Vagina (tissue), 2 donors: Measurements from ENCODE around the gene LIPT2. TPM values are rescaled to one million over a fixed set of nuclear protein-coding genes. Genes with fewer than 3 reads are reported as not detected.
A peak's percentile ranks its signal among the peaks of the same experiment; 100 is the strongest.

Experiments
- DNase-seq, 2 donors: peaks; one replicate each; pipeline ENCODE4 v3.0.0-alpha.2; 2017; ENCODE audit errors: extremely low spot score in 2 of 2
- H3K27ac ChIP-seq: fragments of 200-600 bp; sonication (generic); one replicate; pipeline ENCODE4 v1.5.1; 2019
- H3K27me3 ChIP-seq: fragments of 200-600 bp; sonication (generic); one replicate; pipeline ENCODE4 v1.5.1; 2019
- H3K36me3 ChIP-seq, 2 donors: fragments of 200-600 bp; sonication (generic); one replicate each; pipeline ENCODE4 v1.5.1; 2017 to 2019
- H3K4me1 ChIP-seq: fragments of 200-600 bp; sonication (generic); one replicate; pipeline ENCODE4 v1.5.1; 2019
- H3K4me3 ChIP-seq, 2 donors: fragments of 200-600 bp; sonication (generic); 1 replicate in 1 of 2; 2 replicates in 1 of 2; pipeline ENCODE4 v1.5.1; 2016 to 2019
- H3K9me3 ChIP-seq: fragments of 200-600 bp; sonication (generic); one replicate; pipeline ENCODE4 v1.5.1; 2019
- POLR2A ChIP-seq, 2 donors: fragments of 450-650 bp; IDR thresholded peaks; one replicate each; pipeline ENCODE4 v1.6.1; 2017; ENCODE audit warnings: antibody characterized with exemption in 2 of 2, mild to moderate bottlenecking in 2 of 2, moderate library complexity in 2 of 2
- POLR2AphosphoS5 ChIP-seq, 2 donors: sonication (generic); formaldehyde crosslinking; IDR thresholded peaks; one replicate each; pipeline ENCODE4 v1.9.0; 2017; ENCODE audit warnings: antibody characterized with exemption in 2 of 2, mild to moderate bottlenecking in 2 of 2, low read depth in 1 of 2; ENCODE audit not compliant: insufficient read depth in 1 of 2
- intact Hi-C: fragments of 100-400 bp; cut with DNase I; formaldehyde crosslinking; loops from one replicate; pipeline ENCODE4 v1.15.1; 2023
- total RNA-seq: library from RNA; depleted of rRNA; stranded (reverse); fragments of >200 nt; gene quantifications from one replicate; pipeline ENCODE4 v1.2.3, GENCODE V29; 2016
- TF ChIP-seq, protein P1 (sequence below), 3 experiments: fragments of 450-650 bp in 2 of 3; fragments of 200-600 bp in 1 of 3; sonication (generic) in 1 of 3; IDR thresholded peaks; one replicate each; pipeline ENCODE4 v1.5.1; 2017 to 2019; ENCODE audit warnings: antibody characterized with exemption in 3 of 3, mild to moderate bottlenecking in 2 of 3, moderate library complexity in 2 of 3

Gene LIPT2
- total RNA-seq, 1 donor from 2014 or later: 3.9 TPM

DNA sequence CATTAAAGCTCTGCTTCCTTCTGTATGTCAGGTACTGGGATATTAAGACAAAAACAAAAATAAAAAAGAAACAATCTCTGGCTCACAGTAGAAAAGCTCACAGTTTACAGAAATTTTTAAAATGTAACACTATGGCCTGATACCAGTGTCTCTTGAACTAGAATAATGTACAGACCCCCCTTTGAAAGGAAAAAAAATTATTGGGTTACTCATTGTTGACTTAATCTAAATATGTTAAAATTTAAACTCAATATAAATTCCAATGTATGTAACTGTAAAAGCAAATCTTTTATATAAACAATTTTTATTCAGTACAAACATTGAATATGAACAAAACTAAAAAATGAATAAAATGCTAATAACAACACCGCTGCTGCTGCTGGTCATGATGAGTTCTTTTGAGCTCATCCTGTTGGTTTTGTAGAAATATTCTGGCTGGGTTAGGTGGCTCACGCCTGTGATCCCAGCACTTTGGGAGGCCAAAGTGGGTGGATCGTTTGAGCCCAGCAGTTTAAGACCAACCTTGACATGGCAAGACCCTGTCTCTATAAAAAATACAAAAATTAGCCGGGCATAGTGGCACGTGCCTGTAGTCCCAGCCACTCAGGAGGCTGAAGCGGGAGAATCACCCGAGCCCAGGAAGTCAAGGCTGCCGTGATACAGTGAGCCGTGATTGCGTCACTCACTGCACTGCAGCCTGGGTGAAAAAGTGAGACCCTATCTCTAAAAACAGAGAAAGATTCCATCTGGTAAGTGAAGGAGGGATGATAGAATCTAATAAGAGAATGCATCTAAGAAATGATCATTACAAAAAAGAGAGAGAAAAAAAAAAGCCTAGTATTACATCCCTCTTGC lies 14.4 kb downstream of the LIPT2 start:
- intact Hi-C loops: no loop called here

DNA sequence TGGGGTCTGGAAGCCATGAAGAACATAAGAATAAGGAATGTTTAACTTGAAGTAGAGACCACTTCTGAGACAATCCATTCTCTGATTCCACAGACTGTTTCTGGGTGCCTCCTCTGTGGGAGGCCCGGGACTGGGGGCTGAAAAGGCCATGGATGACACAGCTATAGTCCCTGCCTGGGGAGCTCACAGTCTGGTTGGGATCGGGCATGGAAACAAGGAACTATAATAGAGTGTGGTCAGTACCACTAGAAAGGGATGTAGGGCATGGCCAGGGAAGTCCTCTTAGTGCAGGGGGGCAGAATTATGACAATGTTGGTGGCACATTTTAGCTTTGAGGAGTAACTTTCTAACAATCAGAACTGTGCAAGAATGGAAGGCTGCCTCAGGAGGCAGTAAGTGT lies 17.0 kb downstream of the LIPT2 start:
- Histone ChIP-seq H3K9me3 (no peaks in the 10 kb centered on the region), H3K27me3 (no peaks in the 10 kb centered on the region), H3K4me1 (no peaks in the 10 kb centered on the region), H3K36me3 (no peaks in the 10 kb centered on the region), H3K27ac (no peak overlapping the region), H3K4me3 (no peak overlapping the region)
- intact Hi-C loops: no loop called here
- no peak for TF ChIP-seq POLR2AphosphoS5 (IDR thresholded peaks at IDR 0.05; ENCODE audit: insufficient read depth in 1 of 2, low read depth in 1 of 2)
- DNase-seq: no peak

More for the DNA sequence above, 14.4 kb downstream of the LIPT2 start:
- Histone ChIP-seq H3K27me3 (no peaks in the 10 kb centered on the region), H3K36me3 (no peaks in the 10 kb centered on the region), H3K4me3 (no peak overlapping the region), H3K4me1 (no peaks in the 10 kb centered on the region), H3K9me3 (no peaks in the 10 kb centered on the region), H3K27ac (no peak overlapping the region)
- TF ChIP-seq, protein P1, sequence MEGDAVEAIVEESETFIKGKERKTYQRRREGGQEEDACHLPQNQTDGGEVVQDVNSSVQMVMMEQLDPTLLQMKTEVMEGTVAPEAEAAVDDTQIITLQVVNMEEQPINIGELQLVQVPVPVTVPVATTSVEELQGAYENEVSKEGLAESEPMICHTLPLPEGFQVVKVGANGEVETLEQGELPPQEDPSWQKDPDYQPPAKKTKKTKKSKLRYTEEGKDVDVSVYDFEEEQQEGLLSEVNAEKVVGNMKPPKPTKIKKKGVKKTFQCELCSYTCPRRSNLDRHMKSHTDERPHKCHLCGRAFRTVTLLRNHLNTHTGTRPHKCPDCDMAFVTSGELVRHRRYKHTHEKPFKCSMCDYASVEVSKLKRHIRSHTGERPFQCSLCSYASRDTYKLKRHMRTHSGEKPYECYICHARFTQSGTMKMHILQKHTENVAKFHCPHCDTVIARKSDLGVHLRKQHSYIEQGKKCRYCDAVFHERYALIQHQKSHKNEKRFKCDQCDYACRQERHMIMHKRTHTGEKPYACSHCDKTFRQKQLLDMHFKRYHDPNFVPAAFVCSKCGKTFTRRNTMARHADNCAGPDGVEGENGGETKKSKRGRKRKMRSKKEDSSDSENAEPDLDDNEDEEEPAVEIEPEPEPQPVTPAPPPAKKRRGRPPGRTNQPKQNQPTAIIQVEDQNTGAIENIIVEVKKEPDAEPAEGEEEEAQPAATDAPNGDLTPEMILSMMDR (IDR thresholded peaks at IDR 0.05): no peak
- TF ChIP-seq POLR2AphosphoS5 (IDR thresholded peaks at IDR 0.05; ENCODE audit: insufficient read depth in 1 of 2, low read depth in 1 of 2): no peak
- no peak for TF ChIP-seq POLR2A (IDR thresholded peaks at IDR 0.05)
- no peak for DNase-seq

DNA sequence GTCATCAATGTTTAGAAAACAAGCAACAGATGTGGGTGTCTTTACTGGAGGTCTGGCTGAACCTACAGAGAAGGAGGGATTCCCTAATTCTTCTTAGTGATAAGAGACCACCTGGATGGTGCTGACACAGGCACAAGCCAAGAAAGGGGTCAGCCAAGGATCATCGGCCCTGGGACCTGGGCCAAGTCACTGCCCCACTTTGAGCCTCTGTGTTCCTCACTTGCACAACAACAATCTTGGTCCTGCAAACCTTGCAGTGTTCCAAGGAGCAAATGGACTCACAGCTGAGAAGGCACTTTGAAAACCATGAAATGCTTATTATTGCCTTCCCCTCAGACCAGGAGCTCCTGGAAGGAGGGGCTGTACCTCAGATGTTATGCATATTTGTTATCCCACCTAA lies 19.2 kb downstream of the LIPT2 start:
- TF ChIP-seq POLR2AphosphoS5 (IDR thresholded peaks at IDR 0.05; ENCODE audit: insufficient read depth in 1 of 2, low read depth in 1 of 2): no peak
- Histone ChIP-seq H3K4me3 (no peak overlapping the region), H3K9me3 (no peaks in the 10 kb centered on the region), H3K27me3 (no peaks in the 10 kb centered on the region), H3K27ac (no peak overlapping the region), H3K4me1 (no peaks in the 10 kb centered on the region), H3K36me3 (no peaks in the 10 kb centered on the region)
- intact Hi-C loops: no loop called here
- DNase-seq: no peak

DNA sequence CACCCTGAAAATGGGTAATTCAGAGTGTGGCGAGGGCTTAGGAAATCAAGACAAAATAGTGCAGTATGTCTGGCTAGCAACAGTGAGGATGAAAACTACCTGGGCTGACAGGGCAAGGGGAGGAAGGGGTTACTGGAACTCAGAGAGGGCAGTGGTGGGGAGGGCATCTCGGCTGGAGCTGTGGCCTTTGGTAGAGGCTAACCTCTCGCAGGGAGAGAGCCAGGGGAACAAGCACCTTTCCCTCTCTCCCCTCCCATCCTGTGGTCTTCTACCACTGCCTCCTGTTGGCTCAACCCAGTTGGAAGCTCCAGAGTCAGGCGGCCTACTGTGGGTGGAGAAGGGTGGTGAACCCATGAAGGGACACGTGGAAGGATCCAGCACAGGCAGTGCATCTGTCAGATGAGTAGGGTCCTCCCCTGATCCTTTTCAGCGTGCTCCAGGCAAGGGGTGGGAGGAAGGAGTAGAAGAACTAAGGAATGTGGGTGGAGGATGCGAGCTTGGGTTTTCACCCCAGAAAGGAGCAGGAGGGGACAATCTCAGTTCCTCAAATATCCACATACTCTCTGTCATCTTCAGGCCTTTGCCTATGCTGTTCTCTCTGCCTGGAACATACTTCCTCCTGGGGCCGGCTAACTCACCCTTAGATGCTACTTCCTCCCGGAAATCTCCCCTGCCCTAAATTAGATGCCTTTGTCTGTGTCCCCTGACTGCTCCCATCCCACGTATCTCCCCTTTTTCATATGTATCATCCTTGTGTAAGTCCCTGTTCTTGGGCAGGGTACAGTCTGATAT lies 19.9 kb downstream of the LIPT2 start:
- peak in 1 of 2 donors; percentile 75 for DNase-seq
- Histone ChIP-seq H3K4me3 (no peak overlapping the region), H3K27me3 (no peaks in the 10 kb centered on the region), H3K27ac (no peak overlapping the region), H3K9me3 (no peaks in the 10 kb centered on the region), H3K36me3 (no peaks in the 10 kb centered on the region), H3K4me1 (no peaks in the 10 kb centered on the region)
- TF ChIP-seq, protein P1 (IDR thresholded peaks at IDR 0.05): no peak
- no peak for TF ChIP-seq POLR2AphosphoS5 (IDR thresholded peaks at IDR 0.05; ENCODE audit: insufficient read depth in 1 of 2, low read depth in 1 of 2)
- TF ChIP-seq POLR2A (IDR thresholded peaks at IDR 0.05): no peak
- intact Hi-C loops: no loop called here

DNA sequence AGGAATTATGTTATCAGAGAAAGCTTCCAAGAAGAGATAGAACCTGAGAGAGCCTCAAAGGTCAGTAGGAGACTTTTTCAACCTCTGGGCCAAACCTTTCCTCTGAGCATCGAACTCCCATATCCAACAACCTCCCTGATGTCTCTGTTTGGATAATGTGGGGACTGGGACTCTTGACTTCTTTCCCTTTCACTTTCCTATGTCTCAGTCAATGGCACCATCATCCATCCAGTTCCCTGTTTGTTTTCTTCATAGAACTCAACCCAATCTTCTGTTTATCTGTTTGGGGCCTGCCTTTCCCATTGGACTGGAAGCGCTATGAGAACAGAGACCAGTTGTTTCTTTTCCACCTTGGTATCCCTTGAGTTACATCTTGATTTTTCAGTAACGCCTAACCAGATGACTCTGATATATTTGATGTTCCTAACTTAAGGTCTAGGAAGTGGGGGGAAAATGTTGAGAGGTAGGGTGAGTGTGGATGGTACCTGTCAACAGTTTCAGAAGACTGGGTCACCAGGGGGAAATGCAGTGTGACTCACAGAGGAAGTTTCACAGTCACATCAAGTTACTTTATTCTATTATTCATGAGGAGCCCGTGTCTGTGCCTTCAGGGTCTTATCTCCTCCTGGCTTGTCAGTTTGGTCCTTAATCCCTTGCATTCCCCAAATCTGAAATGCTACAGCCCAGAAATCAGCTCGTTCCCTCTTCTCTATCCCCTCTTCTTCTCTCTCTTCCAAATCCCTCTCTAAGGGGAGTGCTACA lies 21.7 kb downstream of the LIPT2 start:
- DNase-seq: peak; percentile 7 to 42
- TF ChIP-seq, protein P1 (IDR thresholded peaks at IDR 0.05): no peak
- TF ChIP-seq POLR2AphosphoS5 (IDR thresholded peaks at IDR 0.05; ENCODE audit: insufficient read depth in 1 of 2, low read depth in 1 of 2) (no peak), POLR2A (IDR thresholded peaks at IDR 0.05) (no peak)
- no peaks in the 10 kb centered on the region for H3K9me3 ChIP-seq
- H3K27ac ChIP-seq: no peak overlapping the region
- H3K27me3 ChIP-seq: no peaks in the 10 kb centered on the region
- H3K36me3 ChIP-seq: no peaks in the 10 kb centered on the region
- intact Hi-C loops: no loop called here
- peaks cover 15% of the 10 kb centered on the region for H3K4me1 ChIP-seq
- H3K4me3 ChIP-seq: no peak overlapping the region
